ENCODE results near the gene EHD3.

Gene EHD3

DNA sequence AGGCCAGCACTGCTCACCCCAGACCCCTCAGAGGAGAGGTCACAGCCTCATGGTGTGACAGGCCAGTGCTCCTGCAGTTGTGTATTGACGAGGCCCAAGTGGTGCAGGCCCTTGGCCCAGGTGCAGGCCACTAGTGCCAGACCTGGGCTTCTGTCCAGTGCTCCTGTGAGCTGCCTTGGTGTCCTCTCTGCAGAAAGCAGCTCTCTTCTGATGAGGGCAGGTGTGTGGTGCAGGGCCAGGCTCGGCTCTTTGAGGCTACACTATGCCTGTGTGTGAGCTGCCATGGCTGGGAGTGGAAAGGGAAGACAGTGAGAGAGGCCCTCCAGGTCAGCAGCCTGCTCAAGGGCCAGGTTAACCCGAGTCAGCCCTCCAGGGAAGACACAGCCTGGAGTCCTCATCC, 17.1 kb downstream of the EHD3 start:
- H3K4me3 ChIP-seq (ENCODE audit: low read length), result no peak overlapping the region
- no peak for DNase-seq (ENCODE audit: low read depth, low spot score)

DNA sequence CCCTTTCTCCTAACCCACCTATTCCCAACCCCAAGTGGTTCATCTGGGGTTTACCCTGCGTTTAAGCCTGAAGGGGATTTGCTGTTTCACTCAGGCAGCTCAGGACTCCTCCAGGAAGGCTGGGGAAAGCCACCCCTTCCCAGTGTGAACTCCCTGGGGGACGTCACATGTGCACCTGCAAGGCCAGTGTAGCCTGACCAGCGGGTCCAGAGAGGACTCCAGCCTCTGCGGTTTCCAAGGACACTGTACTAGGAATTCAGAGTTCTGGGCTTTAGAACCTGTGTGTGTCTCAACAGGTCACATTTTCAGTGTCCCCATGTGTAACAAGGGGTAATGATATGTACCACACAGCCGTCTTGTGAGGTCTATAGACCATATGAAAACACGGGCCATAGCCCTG, 17.9 kb downstream of the EHD3 start:
- no peak overlapping the region for H3K4me3 ChIP-seq (ENCODE audit: low read length)
- DNase-seq (ENCODE audit: low read depth, low spot score), result no peak

DNA sequence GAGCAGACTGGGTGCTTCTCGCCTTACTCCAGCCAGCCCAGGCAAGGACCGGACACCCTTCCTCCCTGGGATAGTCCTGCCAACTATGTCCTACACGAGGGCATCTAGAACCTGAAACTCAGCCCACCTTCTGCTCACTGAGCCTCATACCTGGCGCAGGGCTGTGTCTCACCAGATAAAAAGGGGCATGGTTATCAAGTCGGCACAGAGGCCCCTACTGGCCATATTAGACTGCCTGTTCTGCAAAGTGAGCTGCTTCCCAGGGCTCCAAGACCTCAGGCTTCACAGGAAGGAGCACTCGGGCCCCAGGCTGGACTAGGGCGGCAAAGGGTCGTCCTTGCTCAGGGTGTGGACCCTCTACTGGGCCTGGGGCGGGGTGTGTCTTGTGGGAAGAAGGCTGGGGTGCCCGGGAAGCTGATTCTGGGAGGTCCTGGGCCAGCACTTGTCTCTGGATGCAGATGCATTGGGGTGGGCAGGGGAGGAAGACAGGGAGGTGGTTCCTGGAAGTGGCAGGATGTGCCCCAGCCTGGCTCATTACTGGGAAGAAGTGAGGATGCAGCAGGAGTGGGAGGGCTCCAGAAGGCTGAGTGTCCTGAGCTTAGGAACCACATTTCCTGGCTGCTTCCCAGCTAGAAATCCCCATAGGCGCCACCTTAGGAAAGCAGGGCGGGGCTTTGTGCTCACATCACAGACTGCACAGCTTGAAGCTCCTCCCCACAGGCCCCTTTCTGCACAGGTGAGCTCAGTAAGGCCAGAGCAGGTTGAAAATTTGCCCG, 19.6 kb downstream of the EHD3 start:
- no peak overlapping the region for H3K4me3 ChIP-seq (ENCODE audit: low read length)
- DNase-seq (ENCODE audit: low read depth, low spot score), result no peak

- H3K4me3 ChIP-seq (ENCODE audit: low read length), result no peak overlapping the region
- no peak for DNase-seq (ENCODE audit: low read depth, low spot score)
Observed at GRCh38 chr2:31254237-31255203, 20.6 kb downstream of the EHD3 start.

- H3K4me3 ChIP-seq (ENCODE audit: low read length), result no peak overlapping the region
- DNase-seq (ENCODE audit: low read depth, low spot score), result no peak
Observed at GRCh38 chr2:31255911-31256571, 22.1 kb downstream of the EHD3 start.

DNA sequence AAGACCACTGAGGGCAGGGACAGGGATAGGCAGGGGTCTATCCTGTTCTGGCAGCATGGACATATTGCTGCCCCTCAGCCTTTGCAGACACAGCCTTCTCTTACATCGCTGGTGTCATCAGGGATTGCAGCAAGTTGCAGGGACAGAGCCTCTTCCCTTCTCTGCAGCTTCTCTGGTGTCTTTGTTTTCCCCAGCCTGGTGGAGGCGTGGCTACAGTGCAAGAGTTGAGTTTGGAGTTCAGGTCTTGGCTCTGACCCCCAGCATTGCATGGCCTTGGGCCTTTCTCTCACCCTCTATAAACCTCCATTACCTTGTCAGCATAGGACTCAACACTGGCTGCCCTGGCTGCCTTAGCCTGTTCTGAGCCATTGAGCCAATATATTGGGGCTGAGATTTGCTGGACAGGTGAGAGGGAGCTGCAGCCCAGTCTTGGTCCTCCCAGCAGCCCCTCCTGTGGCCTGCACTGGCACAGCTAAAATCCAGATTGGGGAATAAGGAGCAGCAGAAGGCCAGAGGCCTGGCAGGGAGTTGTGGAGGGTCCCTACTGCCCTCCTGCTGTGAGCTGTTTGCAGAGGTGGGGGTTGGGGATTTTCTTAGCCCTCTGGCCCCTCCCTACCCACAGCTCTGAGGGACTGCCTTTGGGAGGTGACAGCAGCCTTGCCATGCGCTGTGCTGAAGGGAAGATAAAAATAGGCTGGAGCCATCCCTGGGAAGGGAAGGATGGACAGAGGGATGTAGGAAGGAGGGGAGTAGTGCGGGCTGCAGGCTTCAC, 22.8 kb downstream of the EHD3 start:
- DNase-seq (ENCODE audit: low read depth, low spot score), result no peak

DNA sequence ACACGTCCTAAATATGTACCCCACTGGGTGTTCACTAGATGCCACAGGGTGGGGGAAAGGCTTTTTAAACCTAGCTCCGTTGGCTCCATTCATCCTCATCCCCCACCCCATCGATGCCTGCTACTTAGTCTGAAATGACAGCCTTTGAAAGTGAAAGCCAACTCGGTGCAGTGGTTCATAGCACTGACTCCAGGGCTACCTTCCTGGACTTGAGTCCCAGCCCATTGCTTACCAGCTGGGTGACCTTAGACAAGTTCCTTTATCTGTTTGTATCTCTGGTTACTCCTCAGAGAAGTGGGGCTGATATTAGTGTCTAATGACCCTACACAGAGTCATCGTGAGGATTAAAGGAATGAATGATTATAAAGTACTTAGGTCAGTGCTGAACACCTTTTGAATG, 24.4 kb downstream of the EHD3 start:
- no peak overlapping the region for H3K4me3 ChIP-seq (ENCODE audit: low read length)
- DNase-seq (ENCODE audit: low read depth, low spot score), result no peak

More for the DNA sequence above, 22.8 kb downstream of the EHD3 start:
- no peak overlapping the region for H3K4me3 ChIP-seq (ENCODE audit: low read length)

DNA sequence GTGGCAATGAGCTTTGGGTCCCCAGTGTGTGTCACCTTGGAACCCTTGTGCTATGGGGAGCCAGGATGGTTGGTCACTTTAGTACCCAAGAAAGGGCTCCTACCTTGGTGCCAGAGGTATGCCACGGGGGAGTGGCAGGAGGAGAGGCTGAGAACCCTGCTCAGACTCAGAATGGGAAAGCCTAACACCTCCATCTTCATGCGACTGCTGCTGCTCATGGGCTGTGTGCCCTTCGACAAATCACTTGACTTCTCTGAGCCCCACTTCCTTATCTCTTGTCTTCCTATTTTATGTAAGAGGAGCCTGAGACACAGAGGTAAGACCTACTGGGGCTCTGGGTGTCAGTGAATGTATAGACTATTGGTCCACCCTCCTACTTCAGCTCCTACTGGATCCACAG, 25.1 kb downstream of the EHD3 start:
- no peak for DNase-seq (ENCODE audit: low read depth, low spot score)
- no peak overlapping the region for H3K4me3 ChIP-seq (ENCODE audit: low read length)

DNA sequence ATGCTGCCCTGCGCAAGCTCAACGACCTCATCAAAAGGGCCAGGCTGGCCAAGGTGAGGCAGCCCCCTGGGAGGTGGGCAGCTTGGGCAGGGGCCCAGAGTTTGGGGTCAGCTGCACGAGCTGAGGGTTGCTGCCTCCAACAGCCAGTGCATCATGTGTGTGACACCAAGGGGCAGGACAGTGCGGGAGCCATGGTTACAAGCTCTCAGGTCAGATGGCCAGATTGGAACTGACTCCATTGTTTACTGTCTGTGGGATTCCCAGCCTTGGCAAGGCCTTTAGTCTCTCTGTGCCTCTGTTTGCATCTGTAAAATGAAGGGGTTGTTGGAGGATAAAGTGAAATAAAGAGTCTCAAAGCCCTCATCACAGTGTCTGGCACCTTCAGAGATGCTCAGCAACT, 26.9 kb downstream of the EHD3 start:
- no peak for DNase-seq (ENCODE audit: low read depth, low spot score)
- H3K4me3 ChIP-seq (ENCODE audit: low read length), result no peak overlapping the region

GRCh38 chr2:31263636-31264190, 29.8 kb downstream of the EHD3 start:
- DNase-seq (ENCODE audit: low read depth, low spot score), result no peak
- H3K4me3 ChIP-seq (ENCODE audit: low read length), result no peak overlapping the region

- DNase-seq (ENCODE audit: low read depth, low spot score), result no peak
- H3K4me3 ChIP-seq (ENCODE audit: low read length), result no peak overlapping the region
Observed at GRCh38 chr2:31265234-31265633, 31.3 kb downstream of the EHD3 start.

- no peak for DNase-seq (ENCODE audit: low read depth, low spot score)
- no peak overlapping the region for H3K4me3 ChIP-seq (ENCODE audit: low read length)
Observed at GRCh38 chr2:31266804-31267203, 32.9 kb downstream of the EHD3 start.

GRCh38 chr2:31267437-31268120, 33.6 kb downstream of the EHD3 start:
- DNase-seq (ENCODE audit: low read depth, low spot score), result no peak
- no peak overlapping the region for H3K4me3 ChIP-seq (ENCODE audit: low read length)

- DNase-seq (ENCODE audit: low read depth, low spot score), result no peak
- no peak overlapping the region for H3K4me3 ChIP-seq (ENCODE audit: low read length)
Observed at GRCh38 chr2:31268344-31268743, 34.4 kb downstream of the EHD3 start.

- H3K4me3 ChIP-seq (ENCODE audit: low read length), result no peak overlapping the region
- DNase-seq (ENCODE audit: low read depth, low spot score), result no peak
Observed at GRCh38 chr2:31269087-31269486, 35.1 kb downstream of the EHD3 start.

- no peak overlapping the region for H3K4me3 ChIP-seq (ENCODE audit: low read length)
- DNase-seq (ENCODE audit: low read depth, low spot score), result no peak
Observed at GRCh38 chr2:31270131-31270530, 36.2 kb downstream of the EHD3 start.

DNA sequence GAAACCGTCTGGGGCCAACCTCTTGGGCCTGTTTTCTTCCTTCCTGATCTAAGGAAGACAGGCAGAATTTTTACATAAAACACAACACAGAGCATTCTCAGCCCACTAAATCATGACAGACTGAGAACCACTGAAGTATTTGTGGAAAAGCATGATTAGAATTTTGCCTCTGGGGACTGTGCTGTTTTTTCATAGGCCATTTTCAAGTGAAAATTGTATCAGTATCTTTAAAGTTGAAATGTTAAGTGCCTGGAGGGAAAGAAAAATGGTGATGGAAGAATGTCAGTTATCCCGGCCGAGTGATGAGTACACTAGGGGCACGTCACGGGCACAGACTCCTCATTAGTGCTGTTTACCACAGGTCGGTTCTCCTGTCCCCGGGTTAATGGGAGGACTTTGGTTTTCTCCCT, 36.9 kb downstream of the EHD3 start:
- no peak for DNase-seq (ENCODE audit: low read depth, low spot score)
- H3K4me3 ChIP-seq (ENCODE audit: low read length), result no peak overlapping the region

GRCh38 chr2:31271851-31272267, 37.9 kb downstream of the EHD3 start:
- H3K4me3 ChIP-seq (ENCODE audit: low read length), result no peak overlapping the region
- no peak for DNase-seq (ENCODE audit: low read depth, low spot score)

Data from Jurkat, Clone E6-1 (cell line).